K562 (cell line): ENCODE results near the gene LBH. TPM values are rescaled to one million over a fixed set of nuclear protein-coding genes. Genes with fewer than 3 reads are reported as not detected.

Experiments
- ATAC-seq: fragments of 200-7000 bp; cut with Tn5 transposase; 3 replicates; pipeline ENCODE4 v1.9.1; 2020; ENCODE audit warnings: moderate library complexity
- BruUV-seq: library from RNA; stranded (reverse); fragments of 400-500 nt; replicated peaks from 2 replicates; lab custom pipeline; 2021; lab: Mats Ljungman, UMichigan
- CTCF ChIA-PET: fragments of 300-600 bp; formaldehyde crosslinking; extraction: SDS; loops from one replicate; lab custom pipeline; 2021; ENCODE audit warnings: low intra/inter-chr PET ratio; lab: Yijun Ruan, JAX
- POLR2A ChIA-PET: fragments of 300-600, 350-650 bp; sonication (Branson Sonifier 250); formaldehyde crosslinking; extraction: SDS; loops from one replicate; lab custom pipeline; 2021; ENCODE audit warnings: antibody characterized with exemption, inconsistent platforms; lab: Yijun Ruan, JAX
- DNase-seq, 4 experiments: peaks; one replicate each; pipeline versions ENCODE4 v3.0.0 to v3.0.0-alpha.2; 2011 to 2018; ENCODE audit warnings: low spot score in 3 of 4, mixed read lengths in 3 of 4; ENCODE audit errors: extremely low read depth in 1 of 4
- FAIRE-seq: peaks from 2 replicates; lab custom pipeline; 2011; peaks lifted over from hg19 to GRCh38; lab: Jason Lieb, UNC
- H2AFZ ChIP-seq: 2 replicates; pipeline ENCODE4 v1.6.0; 2011; ENCODE audit warnings: low read depth, low read length, control low read depth, inconsistent platforms
- H3K27ac ChIP-seq: fragments of 200-600 bp; 3 replicates; pipeline ENCODE4 v1.8.0; 2011; ENCODE audit warnings: low read depth, mild to moderate bottlenecking, control low read depth, inconsistent platforms, low read length, moderate library complexity, mixed read lengths; ENCODE audit errors: extremely low read depth
- H3K27me3 ChIP-seq, 2 experiments: fragments of 300-600 bp in 1 of 2; 2 replicates in 1 of 2; 3 replicates in 1 of 2; pipeline versions ENCODE4 v1.6.0 to v1.8.0; 2011; ENCODE audit warnings: inconsistent platforms in 2 of 2, low read length in 2 of 2, mild to moderate bottlenecking in 1 of 2, mixed read lengths in 1 of 2, moderate library complexity in 1 of 2; ENCODE audit not compliant: control insufficient read depth in 2 of 2, insufficient read depth in 2 of 2
- H3K36me3 ChIP-seq: fragments of 300-600 bp; 3 replicates; pipeline ENCODE4 v1.8.0; 2011; ENCODE audit warnings: mild to moderate bottlenecking, low read length, inconsistent platforms; ENCODE audit not compliant: control insufficient read depth, insufficient read depth
- H3K4me1 ChIP-seq, 2 experiments: fragments of 200-600 bp in 1 of 2; replicated peaks in 1 of 2; 2 replicates in 1 of 2; 3 replicates in 1 of 2; pipeline versions ENCODE4 v1.5.1 to v1.8.0; 2011; ENCODE audit warnings: inconsistent platforms in 2 of 2, low read length in 2 of 2, mild to moderate bottlenecking in 1 of 2, mixed read lengths in 1 of 2, moderate library complexity in 1 of 2; ENCODE audit not compliant: control insufficient read depth in 2 of 2, insufficient read depth in 2 of 2
- H3K4me2 ChIP-seq: 2 replicates; pipeline ENCODE4 v1.6.1; 2011; ENCODE audit warnings: low read length, control low read depth, inconsistent platforms, mixed read lengths; ENCODE audit not compliant: insufficient read depth
- H3K4me3 ChIP-seq: fragments of 200-600 bp; sonication (generic), shearing (Covaris generic); 2 replicates; pipeline ENCODE4 v1.5.1; 2016; ENCODE audit warnings: control low read depth, inconsistent platforms
- H3K79me2 ChIP-seq: fragments of 200-600 bp; 3 replicates; pipeline ENCODE4 v1.8.0; 2011; ENCODE audit warnings: low read length, inconsistent platforms; ENCODE audit not compliant: control insufficient read depth, insufficient read depth
- H3K9ac ChIP-seq, 2 experiments: 2 replicates each; pipeline versions ENCODE4 v1.6.0 to v1.6.1; 2011; ENCODE audit warnings: low read depth in 2 of 2, low read length in 2 of 2, control low read depth in 1 of 2, inconsistent platforms in 1 of 2, mild to moderate bottlenecking in 1 of 2, mixed read lengths in 1 of 2; ENCODE audit not compliant: insufficient read depth in 1 of 2
- H3K9me1 ChIP-seq: one replicate; pipeline ENCODE4 v1.6.0; 2011; ENCODE audit warnings: inconsistent platforms, mild to moderate bottlenecking, low read length, moderate library complexity; ENCODE audit not compliant: control insufficient read depth, insufficient read depth
- H3K9me3 ChIP-seq: replicated peaks from 2 replicates; pipeline ENCODE4 v1.5.1; 2011; ENCODE audit warnings: low read depth, low read length, inconsistent platforms; ENCODE audit not compliant: control insufficient read depth, insufficient read depth
- H4K20me1 ChIP-seq: replicated peaks from 2 replicates; pipeline ENCODE4 v1.6.1; 2011; ENCODE audit warnings: low read length, inconsistent platforms, mixed read lengths; ENCODE audit not compliant: control insufficient read depth, insufficient read depth
- EWSR1 ChIP-seq: fragments of 450-650 bp; IDR thresholded peaks from 2 replicates; pipeline ENCODE4 v1.6.1; 2018; ENCODE audit warnings: borderline replicate concordance, mild to moderate bottlenecking, low read depth, moderate library complexity; ENCODE audit not compliant: partially characterized antibody
- MED1 ChIP-seq: sonication (generic); formaldehyde crosslinking; IDR thresholded peaks from 2 replicates; pipeline ENCODE4 v1.8.1; 2023; ENCODE audit warnings: missing genetic modification reagents, borderline replicate concordance
- RFX7 ChIP-seq: fragments of 250-450 bp; sonication (Bioruptor Pico); IDR thresholded peaks from 2 replicates; pipeline ENCODE4 v1.5.1; 2021; ENCODE audit warnings: mild to moderate bottlenecking
- SOX6 ChIP-seq: fragments of 450-650 bp; IDR thresholded peaks from 2 replicates; pipeline ENCODE4 v1.6.1; 2014; ENCODE audit warnings: mild to moderate bottlenecking
- SRSF7 ChIP-seq: fragments of 200-400 bp; formaldehyde crosslinking; optimal IDR thresholded peaks from 2 replicates; pipeline ENCODE3; 2017; ENCODE audit warnings: mild to moderate bottlenecking, low read depth, low read length
- WGBS: fragments of 100-300 bp; shearing (Covaris generic); methylation state at CpG from one replicate; pipeline ENCODE4 v1.1.6; 2016; ENCODE audit warnings: low coverage, mixed read lengths; ENCODE audit not compliant: insufficient coverage; ENCODE audit errors: missing lambda C conversion rate; 5-methylcytosine and 5-hydroxymethylcytosine counted together
- in situ Hi-C: fragments of 300-500 bp; cut with MboI; formaldehyde crosslinking; loops from 4 replicates; pipeline ENCODE4 v1.15.0; 2018; ENCODE audit warnings: inconsistent platforms, mixed read lengths
- intact Hi-C: fragments of 100-400 bp; cut with micrococcal nuclease; formaldehyde crosslinking; loops from 2 replicates; pipeline ENCODE4 v1.14.2; 2022
- polyA plus RNA-seq, 8 experiments: library from polyadenylated mRNA; depleted of rRNA in 4 of 8; stranded (reverse) in 5 of 8; unstranded in 3 of 8; fragments of >200 nt; fragmentation: Nextera tagmentation in 2 of 8; fragmentation: Illumina TruSeq in 1 of 8; extraction: Ambion mirVana in 2 of 8; extraction: Trizol in 1 of 8; gene quantifications; 2 replicates each; pipeline versions ENCODE4 v1.2.1 to v1.2.3, GENCODE V29; 2011 to 2014; ENCODE audit warnings: inconsistent platforms in 1 of 8, missing spikeins in 1 of 8
- total RNA-seq, 7 experiments: library from RNA; depleted of rRNA in 6 of 7; stranded (reverse); fragments of >200 nt in 6 of 7; fragmentation: Illumina TruSeq in 2 of 7; extraction: Trizol in 2 of 7; gene quantifications; 2 replicates each; pipeline versions ENCODE4 v1.2.1 to v1.2.3, GENCODE V29; 2011 to 2021; ENCODE audit warnings: low replicate concordance in 1 of 7
- TF ChIP-seq, protein P1 (sequence below): fragments of 250-450 bp; sonication (Bioruptor Pico); IDR thresholded peaks from 2 replicates; pipeline ENCODE4 v1.8.0; 2022; ENCODE audit warnings: inconsistent platforms, mild to moderate bottlenecking, moderate library complexity, borderline replicate concordance

Gene LBH
- total and polyA plus RNA-seq, 9 of the 15 experiments (the other 6 are each of a cell fraction or from before 2014, with no cell fraction given) = 3.1 to 13.4 (median 7.4) TPM

DNA sequence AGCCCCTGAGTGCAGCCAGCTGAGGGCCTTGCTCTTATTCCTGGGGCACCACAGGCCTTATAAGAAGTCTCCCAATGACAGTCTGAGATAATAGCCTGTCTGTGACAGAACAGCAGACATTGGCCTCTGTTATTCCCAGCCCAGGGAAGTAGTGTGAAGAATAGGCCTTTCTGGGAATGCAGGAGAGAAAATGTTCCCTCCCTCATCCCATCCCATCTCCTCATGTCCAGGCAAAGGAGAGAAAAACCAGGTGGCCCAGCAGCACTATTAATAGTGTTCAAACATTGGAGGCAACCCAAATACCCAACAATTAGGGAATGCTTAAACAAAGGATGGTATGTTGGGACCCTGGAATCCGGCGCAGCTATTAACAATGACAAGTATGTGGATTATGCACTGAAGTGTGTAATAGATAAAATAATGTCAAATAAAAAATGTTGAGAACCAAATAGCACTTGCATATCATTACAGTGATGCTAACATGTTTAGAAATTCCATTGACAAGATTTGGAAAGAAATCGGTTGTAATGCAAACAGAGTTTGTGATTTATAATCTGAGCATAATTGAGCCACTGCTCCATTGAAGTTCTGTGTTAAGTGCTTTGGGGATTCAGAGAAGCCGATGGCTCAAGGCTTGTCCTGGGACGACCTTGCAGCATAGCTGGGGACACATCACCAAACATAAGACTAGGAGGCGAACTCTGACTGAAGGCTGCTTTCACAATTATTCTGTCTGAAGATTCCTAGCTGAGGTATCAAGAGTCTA lies 69.3 kb downstream of the LBH start:
- ChIA-PET POLR2A (interaction anchor here (0.5 to 1.3 kb wide), 5 partner anchors 10 to 146 kb away, joined by 3 to 7 read pairs (median 3); partner anchors contain the start of gene LCLAT1), CTCF (no interaction called here)
- H2AFZ ChIP-seq = no peak overlapping the region
- ATAC-seq (no peak), FAIRE-seq (no peak), DNase-seq (no peak)
- peaks cover 2% of the 10 kb centered on the region for H3K9me1 ChIP-seq
- H4K20me1 ChIP-seq = no peaks in the 10 kb centered on the region
- no peaks in the 10 kb centered on the region for H3K36me3 ChIP-seq
- no peak overlapping the region for H3K9ac ChIP-seq
- TF ChIP-seq, protein P1, sequence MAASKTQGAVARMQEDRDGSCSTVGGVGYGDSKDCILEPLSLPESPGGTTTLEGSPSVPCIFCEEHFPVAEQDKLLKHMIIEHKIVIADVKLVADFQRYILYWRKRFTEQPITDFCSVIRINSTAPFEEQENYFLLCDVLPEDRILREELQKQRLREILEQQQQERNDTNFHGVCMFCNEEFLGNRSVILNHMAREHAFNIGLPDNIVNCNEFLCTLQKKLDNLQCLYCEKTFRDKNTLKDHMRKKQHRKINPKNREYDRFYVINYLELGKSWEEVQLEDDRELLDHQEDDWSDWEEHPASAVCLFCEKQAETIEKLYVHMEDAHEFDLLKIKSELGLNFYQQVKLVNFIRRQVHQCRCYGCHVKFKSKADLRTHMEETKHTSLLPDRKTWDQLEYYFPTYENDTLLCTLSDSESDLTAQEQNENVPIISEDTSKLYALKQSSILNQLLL (CRISPR knock-in tag) = no peak
- no peak for TF ChIP-seq SOX6
- TF ChIP-seq MED1 (CRISPR knock-in tag) = no peak
- TF ChIP-seq EWSR1 = no peak
- no peak for TF ChIP-seq RFX7 (CRISPR knock-in tag)
- no peak for TF ChIP-seq SRSF7
- H3K27me3 ChIP-seq = no peaks in the 10 kb centered on the region; a peak in 1 of 5 replicates
- 48% methylated on average over 6 of the region's 6 CpGs for WGBS
- H3K9me3 ChIP-seq = no peaks in the 10 kb centered on the region
- no peak overlapping the region for H3K27ac ChIP-seq
- no TSS peak for BruUV-seq
- intact Hi-C loops = no loop called here
- in situ Hi-C loops = no loop called here
- H3K4me1 ChIP-seq = peaks cover 0 to 12% of the 10 kb centered on the region in 2 experiments; a peak in 3 of 5 replicates
- no peak overlapping the region for H3K4me2 ChIP-seq
- H3K79me2 ChIP-seq = no peaks in the 10 kb centered on the region
- no peak overlapping the region for H3K4me3 ChIP-seq
